Spleen (tissue), 11 donors: ENCODE data around the gene ST7. TPM values are rescaled to one million over a fixed set of nuclear protein-coding genes. Genes with fewer than 3 reads are reported as not detected.

Experiments
- DNase-seq: peaks from one replicate; pipeline ENCODE4 v3.0.0-alpha.2; 2020
- H3K27ac ChIP-seq, 8 donors: fragments of 200-600 bp; sonication (generic) in 7 of 8; 1 replicate in 4 of 8; 2 replicates in 4 of 8; pipeline versions ENCODE4 v1.5.0 to v1.8.0; 2016 to 2021; ENCODE audit warnings: inconsistent platforms in 4 of 8, mild to moderate bottlenecking in 4 of 8, moderate library complexity in 1 of 8
- H3K27me3 ChIP-seq, 7 donors: fragments of 200-600 bp; sonication (generic) in 6 of 7; replicated peaks in 1 of 7; 1 replicate in 4 of 7; 2 replicates in 3 of 7; pipeline versions ENCODE4 v1.5.0 to v1.8.0; 2016 to 2021; ENCODE audit warnings: inconsistent platforms in 3 of 7, mild to moderate bottlenecking in 1 of 7
- H3K36me3 ChIP-seq, 6 donors: fragments of 200-600 bp; sonication (generic) in 5 of 6; 1 replicate in 4 of 6; 2 replicates in 2 of 6; pipeline versions ENCODE4 v1.5.0 to v1.8.0; 2016 to 2021; ENCODE audit warnings: inconsistent platforms in 2 of 6
- H3K4me1 ChIP-seq, 6 donors: fragments of 200-600 bp; sonication (generic) in 5 of 6; 1 replicate in 3 of 6; 2 replicates in 3 of 6; pipeline versions ENCODE4 v1.5.0 to v1.8.0; 2016 to 2021; ENCODE audit warnings: inconsistent platforms in 3 of 6
- H3K4me3 ChIP-seq, 8 donors: fragments of 200-600 bp; sonication (generic) in 7 of 8; 1 replicate in 4 of 8; 2 replicates in 4 of 8; pipeline versions ENCODE4 v1.5.0 to v1.8.0; 2016 to 2021; ENCODE audit warnings: inconsistent platforms in 4 of 8, mild to moderate bottlenecking in 4 of 8, moderate library complexity in 2 of 8
- H3K9me3 ChIP-seq, 8 donors: fragments of 200-600 bp; sonication (generic) in 7 of 8; 1 replicate in 4 of 8; 2 replicates in 4 of 8; pipeline versions ENCODE4 v1.5.0 to v1.8.0; 2016 to 2021; ENCODE audit warnings: inconsistent platforms in 4 of 8
- CTCF ChIP-seq, 11 experiments: fragments of 200-600 bp in 7 of 11; fragments of 450-650 bp in 4 of 11; sonication (generic) in 4 of 11; IDR thresholded peaks in 8 of 11; conservative IDR thresholded peaks in 3 of 11; 1 replicate in 7 of 11; 2 replicates in 4 of 11; pipeline versions ENCODE4 v1.4.0 to v1.8.0; 2016 to 2021; ENCODE audit warnings: antibody characterized with exemption in 11 of 11, inconsistent platforms in 4 of 11, mild to moderate bottlenecking in 1 of 11
- POLR2A ChIP-seq, 3 donors: fragments of 450-650 bp; IDR thresholded peaks; one replicate each; pipeline ENCODE4 v1.5.1; 2017; ENCODE audit warnings: antibody characterized with exemption in 3 of 3, mild to moderate bottlenecking in 1 of 3
- POLR2AphosphoS5 ChIP-seq, 3 donors: sonication (generic); formaldehyde crosslinking; IDR thresholded peaks; one replicate each; pipeline ENCODE4 v1.5.1; 2017; ENCODE audit warnings: antibody characterized with exemption in 3 of 3
- WGBS, 5 donors: extraction: QIAGEN DNeasy Blood & Tissue Kit in 3 of 5; methylation state at CpG; one replicate each; pipeline versions ENCODE4 v1.1.5 to v1.1.7; 2013 to 2018; 5-methylcytosine and 5-hydroxymethylcytosine counted together
- intact Hi-C: fragments of 100-400 bp; cut with DNase I; formaldehyde crosslinking; loops from one replicate; pipeline ENCODE4 v1.15.0; 2023; ENCODE audit warnings: low total_unique reads
- polyA plus RNA-seq, 3 donors: library from polyadenylated mRNA; stranded (reverse); fragments of 200-250 nt; gene quantifications; one replicate each; pipeline ENCODE4 v1.2.1, GENCODE V29; 2013
- total RNA-seq, 7 donors: library from RNA; depleted of rRNA in 3 of 7; stranded (reverse); fragments of >200 nt in 3 of 7; fragmentation: NEBNext Ultra II Directional in 4 of 7; extraction: Animal tissue kit (Norgen Biotek cat#: 25700) in 4 of 7; gene quantifications; one replicate each; pipeline versions ENCODE4 v1.1.0 to v1.2.1, GENCODE V29; 2016 to 2021
- donor health status: healthy with polysubstance abuse.
- donor health status: DM: no; HTN: no; CAD: no; lungs with moderate emphysema.
- donor health status: DM: no; HTN: no; CAD: no.
- donor health status: Bipolar disorder and iron deficiency.
- donor health status: healthy.
- donor health status: DM: no; HTN: no; CAD: no.
- donor health status: DM: yes; HTN: yes; CAD: no.

The ST7 gene
- total and polyA plus RNA-seq, 10 donors: 4.7 to 36.4 (median 15.8) TPM

GRCh38 chr7:117179701-117180100 lies 226.4 kb downstream of the ST7 start:
- Histone ChIP-seq H3K36me3 (peaks cover 0 to 5% (median 0%) of the 10 kb centered on the region in 6 donors), H3K27me3 (no peaks in the 10 kb centered on the region), H3K9me3 (no peaks in the 10 kb centered on the region), H3K4me3 (no peak overlapping the region), H3K4me1 (no peaks in the 10 kb centered on the region), H3K27ac (no peak overlapping the region)
- TF ChIP-seq CTCF (IDR thresholded peaks at IDR 0.05 in 8 of 11, conservative IDR thresholded peaks at IDR 0.05 in 3 of 11) (no peak), POLR2AphosphoS5 (IDR thresholded peaks at IDR 0.05) (no peak), POLR2A (IDR thresholded peaks at IDR 0.05) (no peak)
- WGBS, 5 donors: 73 to 93% (median 86%) methylated on average over 2 of the region's 2 CpGs
- intact Hi-C loops: no loop called here
- DNase-seq: no peak

- Histone ChIP-seq H3K4me1 (no peaks in the 10 kb centered on the region), H3K36me3 (no peaks in the 10 kb centered on the region), H3K27me3 (no peaks in the 10 kb centered on the region), H3K9me3 (no peaks in the 10 kb centered on the region), H3K27ac (no peak overlapping the region), H3K4me3 (no peak overlapping the region)
- DNase-seq: no peak
- intact Hi-C loops: no loop called here
- no peak for TF ChIP-seq POLR2AphosphoS5 (IDR thresholded peaks at IDR 0.05)
- TF ChIP-seq CTCF (IDR thresholded peaks at IDR 0.05 in 8 of 11, conservative IDR thresholded peaks at IDR 0.05 in 3 of 11): no peak
- no peak for TF ChIP-seq POLR2A (IDR thresholded peaks at IDR 0.05)
- WGBS, 5 donors: 89 to 98% (median 96%) methylated on average over 2 of the region's 2 CpGs
Observed at GRCh38 chr7:117183729-117184128, 230.4 kb downstream of the ST7 start.

GRCh38 chr7:117184367-117184766 lies 231.1 kb downstream of the ST7 start:
- H3K9me3 ChIP-seq: no peaks in the 10 kb centered on the region
- no peaks in the 10 kb centered on the region for H3K27me3 ChIP-seq
- DNase-seq: no peak
- WGBS, 5 donors: 89 to 99% (median 96%) methylated on average over 2 of the region's 2 CpGs
- H3K4me3 ChIP-seq: no peak overlapping the region
- H3K27ac ChIP-seq: no peak overlapping the region
- no peaks in the 10 kb centered on the region for H3K4me1 ChIP-seq
- H3K36me3 ChIP-seq: peaks cover 0 to 2% (median 0%) of the 10 kb centered on the region in 6 donors
- TF ChIP-seq POLR2A (IDR thresholded peaks at IDR 0.05) (no peak), POLR2AphosphoS5 (IDR thresholded peaks at IDR 0.05) (no peak), CTCF (IDR thresholded peaks at IDR 0.05 in 8 of 11, conservative IDR thresholded peaks at IDR 0.05 in 3 of 11) (no peak)
- intact Hi-C loops: no loop called here

- Histone ChIP-seq H3K9me3 (no peaks in the 10 kb centered on the region), H3K27me3 (no peaks in the 10 kb centered on the region), H3K27ac (no peak overlapping the region), H3K4me3 (no peak overlapping the region), H3K4me1 (no peaks in the 10 kb centered on the region), H3K36me3 (peaks cover 0 to 10% (median 0%) of the 10 kb centered on the region in 6 donors)
- intact Hi-C loops: no loop called here
- no peak for DNase-seq
- WGBS, 5 donors: 90 to 98% (median 98%) methylated on average over 3 of the region's 3 CpGs
- no peak for TF ChIP-seq CTCF (IDR thresholded peaks at IDR 0.05 in 8 of 11, conservative IDR thresholded peaks at IDR 0.05 in 3 of 11)
- TF ChIP-seq POLR2A (IDR thresholded peaks at IDR 0.05): no peak
- no peak for TF ChIP-seq POLR2AphosphoS5 (IDR thresholded peaks at IDR 0.05)
Observed at GRCh38 chr7:117185124-117185523, 231.8 kb downstream of the ST7 start.
